Left lobe of liver (tissue), 1 donor: Measurements from ENCODE around the gene TTLL6. TPM values are rescaled to one million over a fixed set of nuclear protein-coding genes. Genes with fewer than 3 reads are reported as not detected.

Experiments
- total RNA-seq: library from RNA; stranded (reverse); gene quantifications from one replicate; pipeline ENCODE4 v1.2.1, GENCODE V29; 2021
- donor health status: DM: no; HTN: yes; CAD: no.

The TTLL6 gene
- total RNA-seq, 1 donor from 2014 or later, result not detected

Other genes with a start within 250 kb of the TTLL6 start
- gene HOXB4, start 238.9 kb downstream of the TTLL6 start, total RNA-seq, result 1.1 TPM
- gene HOXB3, start 227.0 kb downstream of the TTLL6 start, total RNA-seq, result 1.9 TPM
- 0.55 TPM for gene HOXB5, start 223.4 kb downstream of the TTLL6 start, total RNA-seq
- gene HOXB6, start 212.2 kb downstream of the TTLL6 start, total RNA-seq, result 0.83 TPM
- 0.50 TPM for gene HOXB7, start 206.2 kb downstream of the TTLL6 start, total RNA-seq
- 0.15 TPM for gene HOXB8, start 201.9 kb downstream of the TTLL6 start, total RNA-seq
- 0.13 TPM for gene HOXB9, start 190.9 kb downstream of the TTLL6 start, total RNA-seq
- gene PRAC1, start 94.7 kb downstream of the TTLL6 start, total RNA-seq, result not detected
- gene PRAC2, start 94.0 kb downstream of the TTLL6 start, total RNA-seq, result not detected
- gene HOXB13, start 88.5 kb downstream of the TTLL6 start, total RNA-seq, result 0.08 TPM
- 66.8 TPM for gene CALCOCO2, start 13.8 kb upstream of the TTLL6 start, total RNA-seq
- gene ATP5MC1, start 75.6 kb upstream of the TTLL6 start, total RNA-seq, result 55.2 TPM
- 18.7 TPM for gene UBE2Z, start 91.2 kb upstream of the TTLL6 start, total RNA-seq
- 53.4 TPM for gene SNF8, start 127.6 kb upstream of the TTLL6 start, total RNA-seq
- not detected for gene GIP, start 151.4 kb upstream of the TTLL6 start, total RNA-seq
- 1.2 TPM for gene IGF2BP1, start 180.2 kb upstream of the TTLL6 start, total RNA-seq